NCI-H460 (cell line): Measurements from ENCODE around the gene AOX1. TPM values are rescaled to one million over a fixed set of nuclear protein-coding genes. Genes with fewer than 3 reads are reported as not detected.
"Not testable (repeated sequence)": the region's sequence is repeated elsewhere in the genome, so short reads cannot be mapped to it uniquely, and the experiment has no call there.

Experiments used
- DNase-seq: peaks from one replicate; pipeline ENCODE4 v3.0.0-alpha.2; 2016; ENCODE audit warnings: low read depth; ENCODE audit errors: extremely low read depth
- total RNA-seq: library from RNA; depleted of rRNA; stranded (reverse); fragments of >200 nt; shearing (Covaris generic); gene quantifications from 2 replicates; pipeline ENCODE4 v1.2.3, GENCODE V29; 2014

The AOX1 gene
- total RNA-seq, 1 experiment from 2014 or later = 15.2 TPM

DNA sequence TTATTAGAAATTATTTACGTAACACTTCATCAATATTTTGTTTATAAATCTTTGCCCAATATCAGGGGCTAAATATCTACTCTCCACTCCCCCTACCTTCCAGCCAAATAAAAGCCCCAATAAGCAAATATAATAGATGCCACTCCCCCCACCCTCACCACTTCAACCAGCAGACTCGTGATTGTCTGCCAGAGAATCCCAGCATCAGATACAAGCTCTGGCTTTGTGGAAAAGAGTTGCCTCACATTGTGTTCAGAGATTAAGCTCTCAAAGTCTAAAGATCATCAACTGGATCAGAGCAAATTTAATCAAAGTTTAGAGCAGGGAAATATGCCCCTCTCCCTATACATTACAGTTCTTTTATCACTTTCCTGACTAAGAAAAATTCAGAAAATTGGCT is 39.5 kb downstream of the AOX1 start:
- no peak for DNase-seq

DNA sequence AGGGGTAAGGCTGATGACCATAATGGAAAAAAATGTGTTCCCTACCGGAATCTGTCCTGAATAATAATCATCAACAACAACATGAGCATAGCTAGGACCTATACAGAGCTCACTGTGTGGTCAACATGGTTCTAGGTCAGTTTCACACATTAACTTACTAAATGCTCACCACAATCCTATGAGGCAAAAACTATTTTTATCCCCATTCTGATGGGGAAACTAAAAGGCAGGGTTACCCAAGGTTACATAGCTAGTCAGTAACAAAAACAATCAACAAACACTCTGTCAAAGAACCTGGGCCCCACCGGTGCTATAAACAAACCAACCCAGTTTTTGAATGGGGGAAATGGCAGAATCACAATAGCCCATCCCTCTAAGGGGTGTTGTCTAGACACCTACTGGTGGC is 40.1 kb downstream of the AOX1 start:
- no peak for DNase-seq

DNA sequence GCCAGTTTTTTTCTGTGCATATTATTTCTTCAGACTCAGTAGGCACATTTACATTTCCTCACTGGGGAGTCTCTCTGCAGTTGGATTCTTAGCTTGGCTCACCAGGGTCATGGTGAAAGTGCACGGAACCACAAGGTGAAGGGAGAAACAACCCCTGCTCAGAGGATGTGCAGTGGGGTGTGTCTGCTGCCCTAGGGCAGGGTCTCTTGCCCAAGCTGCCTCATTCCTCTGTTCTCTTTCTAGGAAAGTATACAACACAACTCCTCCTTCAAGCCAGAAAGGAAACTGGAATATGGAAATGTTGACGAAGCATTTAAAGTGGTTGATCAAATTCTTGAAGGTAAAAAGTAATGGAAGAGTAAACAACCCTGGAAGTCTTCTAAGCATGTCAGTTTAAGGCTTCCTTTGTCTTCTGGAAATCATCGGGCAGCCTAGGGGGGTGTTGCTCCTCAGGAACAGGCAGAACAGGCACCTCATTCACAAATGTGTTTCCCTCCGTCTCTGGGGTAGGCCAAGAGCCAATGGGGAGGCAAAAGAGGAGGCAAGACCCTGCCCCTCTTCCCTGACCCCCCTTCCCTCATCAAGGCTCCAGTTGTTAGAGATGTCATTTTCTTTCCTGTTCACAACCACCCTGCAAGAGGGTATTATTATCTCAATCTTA is 41.4 kb downstream of the AOX1 start:
- DNase-seq = no peak

DNA sequence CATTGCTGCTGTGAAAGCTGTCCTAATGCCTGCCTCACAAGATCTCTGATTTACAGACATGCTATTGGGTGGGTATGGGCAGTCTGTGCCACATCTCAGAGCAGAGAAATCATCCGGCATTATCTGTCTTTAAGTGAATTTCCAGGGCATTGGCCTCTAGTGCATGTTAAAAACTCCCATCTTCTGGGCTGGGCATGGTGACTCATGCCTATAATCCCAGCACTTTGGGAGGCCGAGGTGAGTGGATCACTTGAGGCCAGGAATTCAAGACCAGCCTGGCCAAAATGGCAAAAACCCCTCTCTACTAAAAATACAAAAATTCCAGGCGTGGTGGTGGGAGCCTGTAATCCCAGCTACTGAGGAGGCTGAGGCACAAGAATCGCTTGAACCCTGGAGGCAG is 42.6 kb downstream of the AOX1 start:
- not testable (repeated sequence) for DNase-seq

DNA sequence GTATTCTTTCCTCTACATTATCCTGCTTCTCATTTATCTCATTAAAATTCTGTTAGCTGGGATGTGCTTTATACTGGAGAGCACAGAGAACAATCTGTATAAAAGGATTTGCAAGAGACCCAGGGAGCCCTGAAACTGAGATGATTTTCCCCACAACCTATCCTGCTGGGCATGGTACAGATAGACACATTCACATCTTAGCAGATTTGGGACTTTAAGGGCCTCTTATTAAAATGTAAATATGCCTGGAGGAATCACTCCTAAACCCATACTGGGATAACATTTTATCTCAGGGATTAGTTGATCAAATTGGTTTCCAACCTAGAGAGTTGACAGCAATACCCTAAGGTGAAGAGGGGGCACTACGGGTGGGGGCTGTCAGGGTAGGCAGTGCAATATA is 45.5 kb downstream of the AOX1 start:
- DNase-seq = no peak

DNA sequence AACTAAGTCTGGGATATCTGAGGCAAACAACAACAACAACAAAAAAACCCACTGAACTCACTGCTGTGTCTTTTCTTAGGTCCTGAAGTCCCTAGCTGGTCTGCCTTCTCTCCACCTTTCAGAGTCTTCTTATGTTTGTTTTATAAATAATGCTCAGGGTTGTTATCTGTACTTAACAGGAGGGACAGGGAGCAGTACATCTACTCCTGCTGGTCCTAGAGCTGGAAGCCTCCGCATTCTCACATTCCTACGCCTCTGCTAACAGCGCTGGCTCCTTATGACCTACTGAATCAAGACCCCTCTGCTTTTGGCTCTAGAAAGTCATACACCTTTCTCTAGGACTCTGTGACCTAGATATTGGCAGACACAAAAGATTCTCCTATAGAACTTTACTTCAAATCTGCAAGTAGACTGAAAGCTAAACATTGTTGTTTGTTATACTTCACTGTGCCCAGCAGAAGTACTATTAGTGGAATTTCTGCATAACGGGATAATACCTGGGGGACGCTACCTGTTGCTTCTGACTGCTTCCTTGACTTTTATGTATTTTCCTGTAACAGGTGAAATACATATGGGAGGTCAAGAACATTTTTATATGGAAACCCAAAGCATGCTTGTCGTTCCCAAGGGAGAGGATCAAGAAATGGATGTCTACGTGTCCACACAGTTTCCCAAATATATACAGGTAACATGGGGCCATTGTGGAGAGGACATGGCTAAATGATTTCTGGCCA is 48.6 kb downstream of the AOX1 start:
- no peak for DNase-seq

DNA sequence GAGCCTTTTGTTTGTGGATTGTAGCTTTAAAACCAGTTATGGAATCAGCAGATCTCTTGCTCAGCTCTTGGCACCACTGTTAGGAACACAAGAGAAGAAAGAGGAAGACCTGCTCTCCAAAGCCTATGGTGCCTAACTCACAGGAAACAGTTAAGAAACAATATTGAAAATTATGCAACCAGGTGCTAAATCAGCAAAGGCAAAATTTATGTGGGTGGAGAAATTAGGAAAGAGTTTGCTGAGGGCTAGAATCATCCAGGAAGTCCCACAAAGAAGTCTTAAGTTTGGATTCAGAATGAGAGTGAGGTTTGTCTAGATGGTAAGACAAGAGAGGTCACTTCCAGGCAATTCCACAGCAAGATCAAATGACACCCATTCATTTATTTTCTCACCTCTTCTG is 49.4 kb downstream of the AOX1 start:
- DNase-seq = no peak

DNA sequence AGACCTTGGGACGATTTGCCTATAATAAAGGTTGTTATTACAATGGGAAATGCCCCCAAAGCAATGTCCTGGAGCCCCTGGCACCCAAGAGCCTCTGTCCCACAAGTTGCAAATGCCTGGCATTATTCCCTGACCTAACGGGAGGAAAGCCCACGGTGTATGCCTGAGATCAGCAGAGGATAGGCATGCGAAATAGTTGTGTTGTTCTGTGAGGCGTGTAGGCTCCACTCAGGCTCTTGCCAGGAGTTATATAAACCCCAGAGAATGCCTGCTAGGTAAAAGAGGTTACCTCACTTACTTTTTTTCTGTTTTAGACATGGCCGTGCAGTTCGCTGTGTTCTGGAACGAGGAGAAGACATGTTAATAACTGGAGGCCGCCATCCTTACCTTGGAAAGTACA is 52.1 kb downstream of the AOX1 start:
- no peak for DNase-seq

DNA sequence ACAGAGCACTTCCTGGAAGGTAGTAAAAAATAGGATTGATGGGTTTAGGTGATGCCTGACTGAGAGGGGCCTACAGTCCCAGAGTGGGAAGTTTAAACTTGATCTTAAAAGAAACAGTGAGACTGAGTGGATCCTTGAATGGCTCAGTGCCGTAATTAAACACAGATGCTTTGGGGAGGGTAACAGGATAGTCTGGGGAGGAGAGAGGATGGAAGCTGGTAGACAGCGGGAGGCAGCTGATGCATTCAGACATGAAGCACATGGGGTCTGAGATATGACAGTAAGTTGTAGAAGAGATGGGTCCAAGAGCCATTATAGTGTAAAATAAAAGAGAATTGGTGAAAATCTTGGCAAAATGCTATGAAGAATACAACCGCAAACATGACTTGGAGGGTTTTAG is 54.4 kb downstream of the AOX1 start:
- no peak for DNase-seq

DNA sequence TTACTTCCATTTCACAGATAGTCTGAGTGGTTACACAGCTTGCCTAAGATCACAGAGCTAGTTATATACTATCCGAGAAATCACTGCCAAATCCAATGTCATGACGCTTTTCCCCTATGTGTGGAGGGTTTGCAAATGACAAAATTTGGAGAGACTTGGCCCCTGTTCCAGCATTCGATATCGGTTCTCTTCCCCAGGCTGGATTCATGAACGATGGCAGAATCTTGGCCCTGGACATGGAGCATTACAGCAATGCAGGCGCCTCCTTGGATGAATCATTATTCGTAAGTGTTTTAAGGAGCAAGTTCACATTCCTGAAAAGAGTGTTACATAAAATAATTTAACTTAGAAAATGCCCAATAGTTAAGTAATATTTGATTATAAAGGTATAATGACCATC is 55.1 kb downstream of the AOX1 start:
- no peak for DNase-seq

DNA sequence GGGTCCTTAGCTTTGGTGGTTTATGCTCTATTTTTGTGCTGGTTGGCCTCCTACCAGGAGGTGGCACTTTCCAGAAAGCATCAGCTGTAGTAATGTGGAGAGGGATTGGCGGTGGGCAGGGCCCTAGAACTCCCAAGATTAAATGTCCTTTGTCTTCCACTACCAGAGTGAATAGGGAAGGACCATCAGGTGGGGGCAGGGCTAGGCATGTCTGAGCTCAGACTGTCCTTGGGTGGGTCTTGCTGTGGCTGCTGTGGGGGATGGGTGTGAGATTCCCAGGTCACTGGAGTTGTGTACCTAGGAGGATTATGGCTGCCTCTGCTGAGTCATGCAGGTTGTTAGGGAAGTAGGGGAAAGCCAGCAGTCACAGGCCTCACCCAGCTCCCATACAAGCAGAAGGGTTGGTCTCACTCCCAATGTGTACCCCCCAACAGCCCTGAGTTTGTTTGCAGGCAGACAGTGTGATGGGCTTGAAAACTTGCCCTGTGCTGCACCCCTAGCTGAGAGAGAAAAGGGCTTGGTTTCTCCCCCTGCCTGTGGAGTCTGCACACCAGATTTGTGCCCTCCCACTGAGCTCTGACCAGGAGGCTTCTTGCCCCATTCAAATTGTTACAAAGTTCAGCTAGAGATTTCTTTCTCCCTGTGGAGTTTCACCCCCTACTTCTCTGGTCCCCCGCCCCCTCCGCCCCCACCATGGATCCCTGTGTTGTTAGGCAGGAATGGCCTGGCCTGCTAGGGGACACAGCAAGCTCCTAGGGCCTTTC is 62.9 kb downstream of the AOX1 start:
- not testable (repeated sequence) for DNase-seq

DNA sequence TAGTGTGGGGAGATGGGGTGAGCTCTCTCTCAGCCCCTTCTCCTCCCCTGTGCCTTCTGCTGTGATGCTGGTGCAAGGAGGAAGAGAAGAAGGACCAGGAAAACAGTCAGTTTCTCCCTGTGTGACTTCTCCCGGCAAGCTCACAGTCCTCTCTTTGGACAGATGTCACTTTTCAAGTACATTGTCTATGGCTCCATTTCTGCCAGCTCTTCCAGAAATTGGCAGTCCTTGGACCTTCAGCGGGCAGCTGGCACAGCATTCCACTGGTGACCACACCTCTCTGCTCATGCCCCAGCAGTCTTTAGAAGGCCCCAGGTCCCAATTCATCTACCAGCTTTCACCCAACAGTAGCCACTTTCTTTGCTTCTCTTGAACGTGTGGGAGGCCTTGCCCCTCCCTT is 63.9 kb downstream of the AOX1 start:
- no peak for DNase-seq

DNA sequence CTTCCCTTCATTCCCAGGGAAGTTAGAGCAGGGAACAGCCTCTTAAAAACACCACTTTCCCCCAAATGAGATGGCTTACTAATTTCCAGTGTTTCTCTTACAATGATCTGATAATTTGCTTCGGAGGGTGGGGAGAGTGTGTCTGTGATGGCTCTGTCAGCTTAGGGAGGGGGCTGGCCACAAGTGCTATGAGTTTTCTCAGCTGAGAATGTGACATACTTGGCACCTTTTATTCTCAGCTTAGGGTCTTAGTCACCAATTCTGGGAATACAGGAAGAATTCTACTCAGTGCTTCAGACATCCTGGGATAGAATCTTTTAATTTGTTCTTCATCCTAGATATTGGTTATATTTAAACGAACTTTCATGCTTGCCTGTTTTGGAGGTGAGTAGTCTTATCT is 64.4 kb downstream of the AOX1 start:
- no peak for DNase-seq

DNA sequence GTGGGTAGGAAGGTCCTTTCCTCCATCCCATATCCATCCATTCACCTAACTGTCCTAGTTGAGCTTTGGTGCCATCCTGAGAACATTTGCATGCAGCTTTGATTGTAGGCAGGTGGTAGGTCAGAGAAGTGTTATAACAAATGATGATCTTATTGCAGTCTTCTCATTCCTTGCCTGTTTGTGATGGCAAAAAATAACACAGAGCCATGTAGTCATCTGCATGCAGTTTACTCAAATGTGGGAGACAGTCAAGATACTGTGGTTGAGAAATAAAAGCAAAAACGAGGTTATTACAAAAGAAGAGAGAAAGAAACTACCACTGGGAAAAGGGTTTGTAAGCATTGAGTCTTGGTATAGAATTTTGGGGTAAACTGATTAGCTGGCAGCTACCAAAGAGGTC is 66.3 kb downstream of the AOX1 start:
- DNase-seq = no peak

DNA sequence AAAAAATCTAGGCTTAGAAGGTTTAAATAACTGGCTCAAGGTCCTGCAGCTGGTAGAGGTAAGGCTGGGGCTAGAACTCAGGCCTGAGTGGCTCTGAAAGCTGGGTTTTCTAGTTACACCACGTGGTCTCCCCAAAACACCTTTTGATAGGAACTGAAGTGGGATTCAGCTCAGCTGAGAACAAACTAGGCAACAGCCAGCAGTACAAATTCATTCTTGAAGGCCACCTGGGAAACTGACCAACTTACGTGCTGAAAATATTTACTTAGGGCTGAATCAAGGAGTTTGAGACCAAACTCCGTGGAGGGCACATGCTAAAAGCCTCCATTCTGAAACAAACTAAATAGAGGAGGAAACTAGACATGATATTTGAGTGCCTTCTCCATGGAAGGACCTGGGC is 67.2 kb downstream of the AOX1 start:
- DNase-seq = no peak

DNA sequence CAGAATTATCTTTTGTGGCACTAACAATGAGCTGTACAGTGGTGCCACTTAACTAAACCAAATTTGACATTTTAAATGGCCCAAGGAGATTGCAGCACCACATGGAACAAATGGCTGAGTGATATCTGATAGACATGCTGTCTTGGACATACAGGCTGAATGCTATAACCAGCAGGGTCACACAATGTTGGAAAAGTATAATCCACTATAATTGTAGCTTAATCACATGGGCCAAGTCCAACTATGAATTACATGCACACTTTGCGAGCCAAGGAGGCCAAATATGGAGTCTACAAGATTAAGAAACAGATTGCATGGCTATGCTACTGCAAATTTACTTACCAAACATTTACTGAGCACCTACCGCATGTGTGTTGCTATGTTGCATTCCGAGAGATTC is 69.0 kb downstream of the AOX1 start:
- no peak for DNase-seq

DNA sequence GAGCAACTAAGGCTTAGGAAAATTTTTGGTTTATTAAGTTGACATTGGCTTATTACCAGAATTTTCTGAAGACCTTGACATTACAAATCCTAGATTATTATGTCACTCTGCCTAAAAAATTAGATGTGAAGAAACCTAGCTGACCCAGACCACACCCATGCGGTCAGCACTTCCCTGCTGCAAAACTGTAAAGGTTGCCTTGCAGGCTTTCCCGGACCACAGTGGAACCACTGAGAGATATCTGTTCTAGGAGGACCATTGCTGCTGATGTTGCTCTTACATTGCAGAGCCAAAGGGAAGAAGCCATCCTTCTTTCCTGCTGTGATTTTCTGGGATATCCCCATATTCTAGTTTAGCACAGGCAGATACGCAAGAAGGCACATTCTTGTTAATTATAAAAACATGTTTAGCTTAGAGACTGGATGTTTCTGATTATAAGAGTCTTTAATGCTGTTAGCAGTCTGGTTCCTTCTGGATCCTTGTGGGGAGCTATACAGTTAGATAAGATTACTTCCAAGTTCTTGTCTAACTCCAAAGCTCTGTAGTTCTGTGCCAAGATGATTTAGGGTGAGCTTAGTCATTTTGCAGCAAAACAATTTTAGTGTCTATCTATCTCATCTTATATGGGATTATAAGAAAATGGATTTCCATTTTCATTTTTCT is 70.2 kb downstream of the AOX1 start:
- no peak for DNase-seq

DNA sequence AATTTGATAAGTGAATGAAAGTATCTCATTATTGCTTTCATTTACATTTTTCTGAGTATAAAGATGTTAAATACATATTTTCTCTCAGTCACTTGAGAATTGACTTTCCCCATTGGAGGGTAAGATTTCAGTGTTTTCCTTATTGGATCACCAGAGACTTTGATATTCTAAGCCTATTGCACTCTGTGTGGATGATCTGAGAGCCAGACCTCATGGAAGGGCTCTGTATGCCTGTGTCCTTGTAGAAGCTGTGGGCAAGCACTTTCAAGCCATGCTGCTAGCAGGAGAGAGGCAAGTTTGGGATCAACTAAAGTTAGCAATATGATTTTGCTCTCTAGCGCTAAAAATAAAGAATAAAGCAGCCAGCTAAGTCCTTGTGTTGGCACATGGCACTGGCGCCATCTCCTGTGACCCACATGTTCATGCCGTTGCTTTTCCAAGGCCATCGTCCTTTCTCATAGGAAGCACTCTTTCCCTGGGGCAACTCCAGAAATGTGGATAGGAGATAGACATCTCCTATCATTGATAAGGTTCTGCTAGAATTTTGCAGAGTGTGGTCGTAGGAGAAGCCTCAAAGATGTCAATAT is 72.6 kb downstream of the AOX1 start:
- no peak for DNase-seq

DNA sequence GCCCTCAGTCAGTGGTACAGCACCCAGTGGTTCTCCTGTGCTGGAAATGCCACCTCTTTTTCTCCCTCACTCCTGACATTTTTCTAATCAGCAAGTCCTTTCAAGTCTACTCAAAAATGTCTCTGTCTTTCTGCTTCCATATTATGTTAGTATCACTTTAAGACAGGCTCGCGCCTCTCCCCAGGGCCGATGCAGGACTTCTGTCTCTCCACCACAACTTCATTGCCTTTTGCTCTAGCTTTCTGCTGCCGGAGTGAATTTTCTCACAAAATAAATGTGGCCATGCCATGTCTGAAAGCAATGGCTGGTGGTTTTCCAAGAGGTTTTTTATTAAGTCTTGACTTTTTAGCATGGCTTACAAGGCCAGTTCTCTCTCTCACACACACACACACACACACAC is 73.6 kb downstream of the AOX1 start:
- no peak for DNase-seq

DNA sequence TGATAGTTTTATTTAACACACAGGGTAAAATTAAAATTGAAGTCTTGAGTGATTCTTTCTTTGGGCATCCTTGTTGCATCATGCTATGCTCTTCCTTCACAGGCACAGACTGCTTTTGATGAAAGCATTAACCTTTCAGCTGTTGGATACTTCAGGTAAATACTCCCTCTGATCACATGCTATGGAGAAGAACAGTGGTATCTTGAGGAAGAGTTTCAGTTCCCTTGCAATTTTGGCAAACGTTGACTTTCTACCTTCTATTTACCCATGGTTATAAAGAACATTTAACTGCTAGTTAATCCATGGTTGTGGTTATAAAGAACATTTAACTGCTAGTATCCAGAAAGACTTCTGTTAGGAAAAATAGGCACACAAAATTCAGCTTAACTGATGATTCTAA is 75.7 kb downstream of the AOX1 start:
- DNase-seq = no peak

DNA sequence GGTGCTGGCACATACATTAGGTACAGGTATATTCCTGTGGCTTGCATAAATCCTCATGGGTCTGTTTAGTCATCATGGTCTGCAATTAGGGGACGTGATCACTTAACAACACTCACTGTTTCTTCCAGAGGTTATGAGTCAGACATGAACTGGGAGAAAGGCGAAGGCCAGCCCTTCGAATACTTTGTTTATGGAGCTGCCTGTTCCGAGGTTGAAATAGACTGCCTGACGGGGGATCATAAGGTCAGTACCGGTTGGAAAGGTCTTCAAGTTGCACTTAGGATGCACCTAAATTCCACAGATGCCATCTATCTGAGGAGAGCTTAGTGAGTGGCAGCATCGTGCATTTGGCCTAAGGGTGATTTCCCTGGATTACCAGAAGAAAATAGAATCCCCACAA is 76.9 kb downstream of the AOX1 start:
- no peak for DNase-seq
